Measurements from ENCODE around the gene GIGYF2. TPM values are rescaled to one million over a fixed set of nuclear protein-coding genes. Genes with fewer than 3 reads are reported as not detected.

The GIGYF2 gene
- total RNA-seq, 1 experiment from 2014 or later, result 60.6 TPM

DNA sequence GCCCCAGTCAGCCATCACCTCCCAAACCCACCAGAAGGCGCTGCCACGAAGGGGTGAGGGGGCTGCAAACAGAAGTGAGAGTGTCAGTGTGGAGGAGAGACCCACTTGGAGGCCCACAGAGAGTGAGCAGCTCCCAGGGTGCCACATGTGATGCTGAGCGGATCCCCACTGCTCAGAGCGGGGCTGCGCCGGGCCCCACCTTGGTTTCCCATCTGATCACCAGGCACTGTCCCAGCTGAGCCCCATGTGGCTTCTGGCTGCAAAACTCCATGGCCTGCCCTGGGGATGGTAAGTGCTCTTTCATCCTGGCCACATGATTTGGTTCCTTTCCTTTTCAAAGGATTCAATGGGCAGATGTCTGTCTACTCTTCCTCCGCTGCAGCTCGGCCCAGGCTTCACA is 196.7 kb downstream of the GIGYF2 start:
- Histone ChIP-seq H3K79me2 (ENCODE audit: insufficient read depth, low read length) (no peaks in the 10 kb centered on the region), H4K20me1 (ENCODE audit: insufficient read depth) (no peaks in the 10 kb centered on the region), H3K27ac (ENCODE audit: low read depth, low read length) (no peak overlapping the region), H3K27me3 (ENCODE audit: insufficient read depth, low read length) (no peaks in the 10 kb centered on the region), H3K9ac (ENCODE audit: low read length) (no peak overlapping the region), H3K9me3 (ENCODE audit: control insufficient read depth in 1 of 2, insufficient read depth in 1 of 2, low read depth in 1 of 2, low read length in 2 of 2) (no peaks in the 10 kb centered on the region), H3K4me3 (replicated peaks in 1 of 2; ENCODE audit: low read depth in 1 of 2, low read length in 2 of 2) (no peak overlapping the region), H3K4me1 (ENCODE audit: control insufficient read depth in 1 of 2, insufficient read depth in 2 of 2, low read length in 2 of 2) (peaks cover 15 to 39% of the 10 kb centered on the region in 2 experiments), H2AFZ (ENCODE audit: low read depth, low read length, poor library complexity, severe bottlenecking) (no peak overlapping the region), H3K36me3 (ENCODE audit: control insufficient read depth in 1 of 2, insufficient read depth in 2 of 2, low read length in 2 of 2) (no peaks in the 10 kb centered on the region), H3K4me2 (ENCODE audit: low read length) (no peak overlapping the region), H3K9me2 (ENCODE audit: insufficient read depth) (no peaks in the 10 kb centered on the region)
- ATAC-seq, result no peak
- CTCF ChIA-PET, result no interaction called here
- RAD21 ChIA-PET (ENCODE audit: low non-redundant PET in 1 of 2, low total read pairs in 2 of 2, uncharacterized antibody in 2 of 2, unreplicated experiment in 2 of 2), result no interaction called here
- intact Hi-C loops (cut with micrococcal nuclease), result loop anchor here (5.0 kb wide), 1 partner anchor 93 kb away; no protein-coding TSS in a partner anchor
- POLR2A ChIA-PET, result no interaction called here
- no peak for DNase-seq (ENCODE audit: low read depth, low spot score)
- no TSS peak for BruUV-seq (replicated peaks)
- TF ChIP-seq POLR2A (IDR thresholded peaks at IDR 0.05; ENCODE audit: borderline replicate concordance, extremely low read depth, insufficient read depth, insufficient read length) (no peak), ZFX (IDR thresholded peaks at IDR 0.05) (no peak), POLR2AphosphoS5 (IDR thresholded peaks at IDR 0.05; ENCODE audit: low read depth, low read length) (no peak), SIN3A (IDR thresholded peaks at IDR 0.05; ENCODE audit: low read depth) (no peak), CBX3 (IDR thresholded peaks at IDR 0.05; ENCODE audit: low read depth) (no peak), SP1 (IDR thresholded peaks at IDR 0.05; ENCODE audit: low read depth) (no peak), SRF (IDR thresholded peaks at IDR 0.05; ENCODE audit: low read depth) (no peak), ELF1 (IDR thresholded peaks at IDR 0.05; ENCODE audit: borderline replicate concordance, low read depth) (no peak)
- TF ChIP-seq, protein P1, sequence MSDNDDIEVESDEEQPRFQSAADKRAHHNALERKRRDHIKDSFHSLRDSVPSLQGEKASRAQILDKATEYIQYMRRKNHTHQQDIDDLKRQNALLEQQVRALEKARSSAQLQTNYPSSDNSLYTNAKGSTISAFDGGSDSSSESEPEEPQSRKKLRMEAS (IDR thresholded peaks at IDR 0.05), result no peak
- TF ChIP-seq, protein P2, sequence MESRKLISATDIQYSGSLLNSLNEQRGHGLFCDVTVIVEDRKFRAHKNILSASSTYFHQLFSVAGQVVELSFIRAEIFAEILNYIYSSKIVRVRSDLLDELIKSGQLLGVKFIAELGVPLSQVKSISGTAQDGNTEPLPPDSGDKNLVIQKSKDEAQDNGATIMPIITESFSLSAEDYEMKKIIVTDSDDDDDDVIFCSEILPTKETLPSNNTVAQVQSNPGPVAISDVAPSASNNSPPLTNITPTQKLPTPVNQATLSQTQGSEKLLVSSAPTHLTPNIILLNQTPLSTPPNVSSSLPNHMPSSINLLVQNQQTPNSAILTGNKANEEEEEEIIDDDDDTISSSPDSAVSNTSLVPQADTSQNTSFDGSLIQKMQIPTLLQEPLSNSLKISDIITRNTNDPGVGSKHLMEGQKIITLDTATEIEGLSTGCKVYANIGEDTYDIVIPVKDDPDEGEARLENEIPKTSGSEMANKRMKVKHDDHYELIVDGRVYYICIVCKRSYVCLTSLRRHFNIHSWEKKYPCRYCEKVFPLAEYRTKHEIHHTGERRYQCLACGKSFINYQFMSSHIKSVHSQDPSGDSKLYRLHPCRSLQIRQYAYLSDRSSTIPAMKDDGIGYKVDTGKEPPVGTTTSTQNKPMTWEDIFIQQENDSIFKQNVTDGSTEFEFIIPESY (IDR thresholded peaks at IDR 0.05; ENCODE audit: extremely low read depth, insufficient replicate concordance, low read length), result no peak
- TF ChIP-seq, protein P3, sequence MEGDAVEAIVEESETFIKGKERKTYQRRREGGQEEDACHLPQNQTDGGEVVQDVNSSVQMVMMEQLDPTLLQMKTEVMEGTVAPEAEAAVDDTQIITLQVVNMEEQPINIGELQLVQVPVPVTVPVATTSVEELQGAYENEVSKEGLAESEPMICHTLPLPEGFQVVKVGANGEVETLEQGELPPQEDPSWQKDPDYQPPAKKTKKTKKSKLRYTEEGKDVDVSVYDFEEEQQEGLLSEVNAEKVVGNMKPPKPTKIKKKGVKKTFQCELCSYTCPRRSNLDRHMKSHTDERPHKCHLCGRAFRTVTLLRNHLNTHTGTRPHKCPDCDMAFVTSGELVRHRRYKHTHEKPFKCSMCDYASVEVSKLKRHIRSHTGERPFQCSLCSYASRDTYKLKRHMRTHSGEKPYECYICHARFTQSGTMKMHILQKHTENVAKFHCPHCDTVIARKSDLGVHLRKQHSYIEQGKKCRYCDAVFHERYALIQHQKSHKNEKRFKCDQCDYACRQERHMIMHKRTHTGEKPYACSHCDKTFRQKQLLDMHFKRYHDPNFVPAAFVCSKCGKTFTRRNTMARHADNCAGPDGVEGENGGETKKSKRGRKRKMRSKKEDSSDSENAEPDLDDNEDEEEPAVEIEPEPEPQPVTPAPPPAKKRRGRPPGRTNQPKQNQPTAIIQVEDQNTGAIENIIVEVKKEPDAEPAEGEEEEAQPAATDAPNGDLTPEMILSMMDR (IDR thresholded peaks at IDR 0.05 in 2 of 3, conservative IDR thresholded peaks at IDR 0.05 in 1 of 3; ENCODE audit: borderline replicate concordance in 1 of 3, insufficient read depth in 1 of 3, low read depth in 2 of 3, low read length in 2 of 3), result no peak
- TF ChIP-seq, protein P4, sequence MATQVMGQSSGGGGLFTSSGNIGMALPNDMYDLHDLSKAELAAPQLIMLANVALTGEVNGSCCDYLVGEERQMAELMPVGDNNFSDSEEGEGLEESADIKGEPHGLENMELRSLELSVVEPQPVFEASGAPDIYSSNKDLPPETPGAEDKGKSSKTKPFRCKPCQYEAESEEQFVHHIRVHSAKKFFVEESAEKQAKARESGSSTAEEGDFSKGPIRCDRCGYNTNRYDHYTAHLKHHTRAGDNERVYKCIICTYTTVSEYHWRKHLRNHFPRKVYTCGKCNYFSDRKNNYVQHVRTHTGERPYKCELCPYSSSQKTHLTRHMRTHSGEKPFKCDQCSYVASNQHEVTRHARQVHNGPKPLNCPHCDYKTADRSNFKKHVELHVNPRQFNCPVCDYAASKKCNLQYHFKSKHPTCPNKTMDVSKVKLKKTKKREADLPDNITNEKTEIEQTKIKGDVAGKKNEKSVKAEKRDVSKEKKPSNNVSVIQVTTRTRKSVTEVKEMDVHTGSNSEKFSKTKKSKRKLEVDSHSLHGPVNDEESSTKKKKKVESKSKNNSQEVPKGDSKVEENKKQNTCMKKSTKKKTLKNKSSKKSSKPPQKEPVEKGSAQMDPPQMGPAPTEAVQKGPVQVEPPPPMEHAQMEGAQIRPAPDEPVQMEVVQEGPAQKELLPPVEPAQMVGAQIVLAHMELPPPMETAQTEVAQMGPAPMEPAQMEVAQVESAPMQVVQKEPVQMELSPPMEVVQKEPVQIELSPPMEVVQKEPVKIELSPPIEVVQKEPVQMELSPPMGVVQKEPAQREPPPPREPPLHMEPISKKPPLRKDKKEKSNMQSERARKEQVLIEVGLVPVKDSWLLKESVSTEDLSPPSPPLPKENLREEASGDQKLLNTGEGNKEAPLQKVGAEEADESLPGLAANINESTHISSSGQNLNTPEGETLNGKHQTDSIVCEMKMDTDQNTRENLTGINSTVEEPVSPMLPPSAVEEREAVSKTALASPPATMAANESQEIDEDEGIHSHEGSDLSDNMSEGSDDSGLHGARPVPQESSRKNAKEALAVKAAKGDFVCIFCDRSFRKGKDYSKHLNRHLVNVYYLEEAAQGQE (IDR thresholded peaks at IDR 0.05; ENCODE audit: low read depth), result no peak

All from HCT116 (cell line).